Thoracic aorta (tissue), 2 donors: ENCODE measurements around the gene ADCY9. TPM values are rescaled to one million over a fixed set of nuclear protein-coding genes. Genes with fewer than 3 reads are reported as not detected.

Experiments
- ATAC-seq: fragments of 150-250 bp; one replicate; pipeline ENCODE4 v1.8.0; 2017; ENCODE audit warnings: low read depth; ENCODE audit not compliant: insufficient number of reproducible peaks, low FRiP score
- DNase-seq: peaks from one replicate; pipeline ENCODE4 v3.0.0-alpha.2; 2020; ENCODE audit warnings: low spot score
- H3K27ac ChIP-seq, 2 donors: fragments of 200-600 bp; sonication (generic); 1 replicate in 1 of 2; 2 replicates in 1 of 2; pipeline ENCODE4 v1.5.1; 2016; ENCODE audit warnings: mild to moderate bottlenecking in 2 of 2, moderate library complexity in 2 of 2
- H3K27me3 ChIP-seq: fragments of 200-600 bp; sonication (generic); replicated peaks from 2 replicates; pipeline ENCODE4 v1.6.0; 2016; ENCODE audit warnings: mild to moderate bottlenecking; ENCODE audit not compliant: insufficient read depth
- H3K36me3 ChIP-seq: fragments of 200-600 bp; sonication (generic); one replicate; pipeline ENCODE4 v1.5.1; 2016
- H3K4me1 ChIP-seq, 2 donors: fragments of 200-600 bp; sonication (generic); 1 replicate in 1 of 2; 2 replicates in 1 of 2; pipeline versions ENCODE4 v1.5.1 to v1.6.0; 2016; ENCODE audit warnings: low read depth in 2 of 2, mild to moderate bottlenecking in 1 of 2; ENCODE audit not compliant: control insufficient read depth in 1 of 2
- H3K4me3 ChIP-seq: fragments of 200-600 bp; sonication (generic); 2 replicates; pipeline ENCODE4 v1.5.1; 2016; ENCODE audit warnings: mild to moderate bottlenecking
- H3K9me3 ChIP-seq: fragments of 200-600 bp; sonication (generic); 2 replicates; pipeline ENCODE4 v1.5.1; 2016
- CTCF ChIP-seq: fragments of 200-600 bp; sonication (generic); IDR thresholded peaks from one replicate; pipeline ENCODE4 v1.5.1; 2019; ENCODE audit warnings: antibody characterized with exemption
- total RNA-seq, 2 donors: library from RNA; depleted of rRNA; stranded (reverse); fragments of >200 nt; gene quantifications; one replicate each; pipeline versions ENCODE4 v1.1.0 to v1.2.3, GENCODE V29; 2016

ADCY9 gene
- total RNA-seq, 2 donors from 2014 or later, result 44.1 to 83.8 TPM

- no peak for DNase-seq
- Histone ChIP-seq H3K9me3 (no peaks in the 10 kb centered on the region), H3K4me3 (no peak overlapping the region), H3K27ac (no peak overlapping the region), H3K36me3 (no peaks in the 10 kb centered on the region), H3K27me3 (no peaks in the 10 kb centered on the region), H3K4me1 (peaks cover 20 to 60% of the 10 kb centered on the region in 2 donors)
- no peak for TF ChIP-seq CTCF
- ATAC-seq, result no peak
Observed at GRCh38 chr16:4085405-4085970, 30.8 kb downstream of the ADCY9 start.

- no peak for DNase-seq
- no peak overlapping the region for H3K27ac ChIP-seq
- H3K9me3 ChIP-seq, result no peaks in the 10 kb centered on the region
- no peak for ATAC-seq
- no peaks in the 10 kb centered on the region for H3K27me3 ChIP-seq
- H3K4me3 ChIP-seq, result no peak overlapping the region
- H3K4me1 ChIP-seq, result peaks cover 13 to 40% of the 10 kb centered on the region in 2 donors
- TF ChIP-seq CTCF, result no peak
- H3K36me3 ChIP-seq, result no peaks in the 10 kb centered on the region
Observed at GRCh38 chr16:4083347-4083870, 32.8 kb downstream of the ADCY9 start.

- DNase-seq, result no peak
- Histone ChIP-seq H3K27ac (no peak overlapping the region), H3K36me3 (no peaks in the 10 kb centered on the region), H3K27me3 (no peaks in the 10 kb centered on the region), H3K9me3 (no peaks in the 10 kb centered on the region), H3K4me3 (no peak overlapping the region), H3K4me1 (peaks cover 9 to 36% of the 10 kb centered on the region in 2 donors)
- no peak for ATAC-seq
- TF ChIP-seq CTCF, result no peak
Observed at GRCh38 chr16:4082474-4083044, 33.7 kb downstream of the ADCY9 start.

GRCh38 chr16:4081521-4082021, 34.7 kb downstream of the ADCY9 start:
- Histone ChIP-seq H3K27ac (peak overlapping the region; percentile 23 to 65), H3K27me3 (no peaks in the 10 kb centered on the region), H3K36me3 (no peaks in the 10 kb centered on the region), H3K4me1 (peaks cover 9 to 41% of the 10 kb centered on the region in 2 donors), H3K4me3 (peak overlapping the region; percentile 57), H3K9me3 (no peaks in the 10 kb centered on the region)
- TF ChIP-seq CTCF, result no peak
- DNase-seq (no peak), ATAC-seq (no peak)

GRCh38 chr16:4081047-4081446, 35.2 kb downstream of the ADCY9 start:
- ATAC-seq (no peak), DNase-seq (no peak)
- H3K4me1 ChIP-seq, result peaks cover 9 to 36% of the 10 kb centered on the region in 2 donors
- H3K27me3 ChIP-seq, result no peaks in the 10 kb centered on the region
- TF ChIP-seq CTCF, result no peak
- peak overlapping the region; percentile 57 for H3K4me3 ChIP-seq
- no peaks in the 10 kb centered on the region for H3K36me3 ChIP-seq
- no peaks in the 10 kb centered on the region for H3K9me3 ChIP-seq
- peak overlapping the region; percentile 23 to 65 for H3K27ac ChIP-seq
